Chondrocyte (in vitro differentiated cells): Measurements from ENCODE around the gene NHLH1. TPM values are rescaled to one million over a fixed set of nuclear protein-coding genes. Genes with fewer than 3 reads are reported as not detected.

ENCODE experiments used
- DNase-seq: peaks from one replicate; pipeline ENCODE4 v3.0.0; 2021; ENCODE audit warnings: mixed read lengths, low spot score
- H3K27ac Mint-ChIP-seq: one replicate; pipeline ENCODE4 v1.8.0; 2021; ENCODE audit warnings: mild to moderate bottlenecking, moderate library complexity, mixed read lengths; ENCODE audit not compliant: unreplicated experiment
- H3K27me3 Mint-ChIP-seq: 2 replicates; pipeline ENCODE4 v1.8.0; 2021; ENCODE audit warnings: low read depth, mixed read lengths
- H3K36me3 Mint-ChIP-seq: 2 replicates; pipeline ENCODE4 v1.8.0; 2021; ENCODE audit warnings: low read depth, mixed read lengths
- H3K4me1 Mint-ChIP-seq: 2 replicates; pipeline ENCODE4 v1.8.0; 2021; ENCODE audit warnings: low read depth, mild to moderate bottlenecking, mixed read lengths
- H3K4me3 Mint-ChIP-seq: one replicate; pipeline ENCODE4 v1.8.0; 2021; ENCODE audit warnings: mild to moderate bottlenecking, moderate library complexity, mixed read lengths; ENCODE audit not compliant: unreplicated experiment
- H3K9me3 Mint-ChIP-seq: 2 replicates; pipeline ENCODE4 v1.8.0; 2021; ENCODE audit warnings: low read depth, mixed read lengths
- CTCF ChIP-seq: fragments of 200-600 bp; sonication (generic); IDR thresholded peaks from 2 replicates; pipeline ENCODE4 v1.5.0; 2021; ENCODE audit warnings: antibody characterized with exemption, mild to moderate bottlenecking, moderate library complexity
- total RNA-seq: library from RNA; stranded (reverse); gene quantifications from 3 replicates; pipeline ENCODE4 v1.2.1, GENCODE V29; 2021

NHLH1 gene
- total RNA-seq, 1 donor from 2014 or later: 0.17 TPM

DNA sequence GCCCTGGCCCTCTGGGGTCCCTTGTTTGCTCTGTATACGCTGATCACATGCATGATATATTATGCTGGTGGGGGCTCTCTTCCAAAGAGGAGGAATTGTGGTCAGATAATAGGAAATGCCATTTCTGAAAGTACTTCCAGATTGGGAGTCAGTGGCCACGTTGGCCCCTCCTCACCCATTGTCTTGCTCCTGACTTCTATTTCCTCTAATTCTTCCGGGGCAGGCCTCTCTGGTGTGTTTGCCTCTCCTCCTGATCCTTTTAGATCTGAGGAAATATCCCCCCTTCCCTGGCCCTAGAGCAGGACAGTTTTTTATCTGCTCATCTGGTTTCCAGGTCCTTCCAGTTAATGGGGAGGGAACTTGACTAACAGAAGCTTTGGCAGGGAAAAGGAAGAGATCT lies 36.4 kb downstream of the NHLH1 start:
- Mint-ChIP-seq H3K27ac (no peak overlapping the region), H3K4me3 (no peak overlapping the region), H3K9me3 (no peaks in the 10 kb centered on the region), H3K27me3 (no peaks in the 10 kb centered on the region), H3K4me1 (peaks cover 19% of the 10 kb centered on the region), H3K36me3 (no peaks in the 10 kb centered on the region)
- no peak for TF ChIP-seq CTCF
- no peak for DNase-seq

GRCh38 chr1:160404094-160404493 lies 37.2 kb downstream of the NHLH1 start:
- no peak for DNase-seq
- no peaks in the 10 kb centered on the region for H3K27me3 Mint-ChIP-seq
- no peaks in the 10 kb centered on the region for H3K9me3 Mint-ChIP-seq
- no peak overlapping the region for H3K4me3 Mint-ChIP-seq
- no peak overlapping the region for H3K27ac Mint-ChIP-seq
- TF ChIP-seq CTCF: no peak
- H3K4me1 Mint-ChIP-seq: peaks cover 19% of the 10 kb centered on the region
- no peaks in the 10 kb centered on the region for H3K36me3 Mint-ChIP-seq

DNA sequence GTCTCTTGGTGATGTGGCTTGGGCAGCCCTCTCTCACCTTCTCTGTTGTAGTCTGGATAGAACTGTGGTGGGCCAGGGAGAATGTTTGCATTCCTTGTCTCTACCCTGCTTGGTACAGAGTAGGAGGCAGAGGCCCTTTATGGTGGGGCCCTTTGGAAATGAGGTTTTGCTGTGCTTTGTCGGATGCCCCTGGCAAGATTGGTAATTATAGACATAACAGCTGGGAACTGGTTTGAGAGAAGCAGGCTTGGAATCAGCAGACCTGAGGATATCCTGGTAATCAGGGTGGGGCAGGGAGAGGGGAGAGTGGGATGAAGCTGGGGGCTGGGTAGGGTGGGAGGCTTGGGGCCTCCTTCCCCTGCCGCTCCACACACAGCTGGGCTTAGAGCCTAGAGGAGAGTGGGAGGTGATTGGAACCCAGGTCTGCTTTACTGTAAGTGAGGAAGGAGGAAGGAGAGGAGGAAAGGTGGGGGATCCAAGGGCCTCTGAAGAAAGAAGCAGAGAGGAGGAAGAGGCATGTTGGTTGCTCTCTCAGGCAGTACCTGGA lies 38.5 kb downstream of the NHLH1 start:
- H3K27me3 Mint-ChIP-seq: no peaks in the 10 kb centered on the region
- H3K4me1 Mint-ChIP-seq: peaks cover 19% of the 10 kb centered on the region
- no peaks in the 10 kb centered on the region for H3K36me3 Mint-ChIP-seq
- H3K4me3 Mint-ChIP-seq: no peak overlapping the region
- no peak for DNase-seq
- no peaks in the 10 kb centered on the region for H3K9me3 Mint-ChIP-seq
- no peak overlapping the region for H3K27ac Mint-ChIP-seq
- no peak for TF ChIP-seq CTCF

DNA sequence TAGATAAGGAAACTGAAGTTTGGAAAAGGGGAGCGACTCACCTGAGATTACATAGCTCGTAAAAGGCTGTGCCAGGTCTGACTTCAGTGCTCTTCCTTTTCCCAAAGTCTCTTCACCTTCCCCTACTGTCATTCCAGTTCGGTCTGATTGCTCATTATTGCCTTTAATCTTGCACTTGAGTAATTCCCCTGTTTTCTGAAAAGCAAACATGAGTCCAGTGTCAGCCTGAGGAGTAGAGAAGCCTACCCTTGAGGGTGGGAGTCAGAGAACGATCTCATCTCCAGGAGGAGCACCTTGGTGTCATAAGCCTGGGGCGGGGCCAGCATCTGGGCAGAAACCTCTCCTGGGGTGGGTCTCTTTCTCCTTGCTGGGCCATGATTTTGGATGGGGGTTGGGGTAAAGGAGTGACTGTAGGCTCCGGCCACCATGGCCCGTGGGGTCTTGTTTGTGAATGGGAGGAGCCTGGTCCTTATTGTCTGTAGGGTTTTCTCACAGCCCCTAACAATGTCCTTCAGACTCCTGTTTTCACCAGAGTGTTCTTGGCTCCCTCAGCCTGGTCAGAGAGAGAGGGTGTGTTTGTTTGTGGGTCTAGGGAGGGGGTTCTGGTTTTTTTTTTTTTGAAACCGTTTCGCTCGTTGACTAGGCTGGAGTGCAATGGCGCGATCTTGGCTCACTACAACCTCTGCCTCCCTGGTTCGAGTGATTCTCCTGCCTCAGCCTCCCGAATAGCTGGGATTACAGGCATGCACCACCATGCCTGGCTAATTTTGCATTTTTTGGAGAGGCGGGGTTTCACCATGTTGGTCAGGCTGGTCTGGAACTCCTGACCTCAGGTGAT lies 39.5 kb downstream of the NHLH1 start:
- Mint-ChIP-seq H3K27ac (no peak overlapping the region), H3K4me1 (peaks cover 22% of the 10 kb centered on the region), H3K4me3 (no peak overlapping the region), H3K36me3 (no peaks in the 10 kb centered on the region), H3K9me3 (no peaks in the 10 kb centered on the region), H3K27me3 (no peaks in the 10 kb centered on the region)
- no peak for TF ChIP-seq CTCF
- DNase-seq: no peak

DNA sequence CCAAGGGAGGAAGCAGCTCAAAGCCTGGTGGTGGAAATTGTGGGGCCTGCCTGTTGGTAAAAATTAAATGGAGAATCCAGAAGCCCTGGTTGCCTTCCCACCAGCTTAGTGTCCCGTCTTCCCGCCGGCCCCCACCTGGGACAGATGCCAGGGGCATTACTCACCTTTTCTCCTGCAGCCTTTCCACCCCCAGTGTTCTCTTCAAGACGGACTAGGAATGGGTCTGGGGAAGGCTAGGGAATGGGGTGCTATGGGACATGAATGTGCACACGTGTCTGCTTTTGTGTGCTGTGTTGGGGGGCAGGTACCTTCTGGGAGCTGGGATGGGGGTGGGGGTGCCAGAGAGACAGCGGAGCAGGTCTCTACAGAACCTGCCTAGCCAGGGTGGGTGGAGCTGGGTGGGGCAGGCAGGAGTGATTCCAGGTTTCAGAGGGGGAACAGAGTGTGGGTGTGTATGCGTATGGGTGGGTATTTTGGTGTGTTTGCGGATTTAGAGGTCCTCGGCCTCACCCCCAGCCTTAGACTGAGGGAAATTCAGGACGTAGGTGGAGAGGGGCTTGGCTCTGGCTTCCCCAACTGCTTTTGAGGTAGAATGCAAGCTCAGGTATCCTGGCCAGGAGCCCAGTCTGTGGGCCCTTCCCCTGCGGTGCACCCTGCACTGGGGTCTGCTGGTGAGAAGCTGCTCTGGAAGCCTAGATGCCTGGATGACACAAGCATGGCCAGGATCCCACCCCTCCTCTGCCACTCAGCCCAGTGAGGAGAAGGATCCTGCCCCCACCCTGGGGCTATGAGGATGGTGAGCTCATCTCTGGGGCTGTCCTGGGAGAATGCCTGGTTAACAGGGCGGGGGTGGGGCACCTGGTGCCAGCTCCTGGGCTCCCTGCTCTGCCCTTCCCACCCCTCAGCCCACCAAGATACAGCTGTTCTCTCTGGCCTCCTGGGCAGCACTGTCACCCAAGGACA lies 41.2 kb downstream of the NHLH1 start:
- Mint-ChIP-seq H3K27ac (no peak overlapping the region), H3K4me3 (no peak overlapping the region), H3K36me3 (no peaks in the 10 kb centered on the region), H3K27me3 (no peaks in the 10 kb centered on the region), H3K4me1 (peaks cover 15% of the 10 kb centered on the region), H3K9me3 (no peaks in the 10 kb centered on the region)
- DNase-seq: no peak
- TF ChIP-seq CTCF: no peak
